Measurements from ENCODE around the gene GPC6.
"Not testable (repeated sequence)": the region's sequence is repeated elsewhere in the genome, so short reads cannot be mapped to it uniquely, and the experiment has no call there.

Gene GPC6

GRCh38 chr13:93200626-93201025 is 26.0 kb upstream of the GPC6 start:
- no peak for TF ChIP-seq CTCF (conservative IDR thresholded peaks at IDR 0.05)
- H3K27ac ChIP-seq: peak overlapping the region; percentile 63; the same call in 1 of the 2 replicates

- no peak for TF ChIP-seq CTCF (conservative IDR thresholded peaks at IDR 0.05)
- H3K27ac ChIP-seq: peak overlapping the region; percentile 63
Measured at GRCh38 chr13:93201992-93202558, 24.5 kb upstream of the GPC6 start.

GRCh38 chr13:93206778-93207392 is 19.7 kb upstream of the GPC6 start:
- not testable (repeated sequence) for H3K27ac ChIP-seq

- TF ChIP-seq CTCF (conservative IDR thresholded peaks at IDR 0.05): no peak
- H3K27ac ChIP-seq: no peak overlapping the region
Measured at GRCh38 chr13:93216122-93216521, 10.5 kb upstream of the GPC6 start.

- no peak overlapping the region for H3K27ac ChIP-seq
- TF ChIP-seq CTCF (conservative IDR thresholded peaks at IDR 0.05): no peak
Measured at GRCh38 chr13:93217721-93218261, 8.8 kb upstream of the GPC6 start.

GRCh38 chr13:93218583-93218982 is 8.0 kb upstream of the GPC6 start:
- TF ChIP-seq CTCF (conservative IDR thresholded peaks at IDR 0.05): no peak
- no peak overlapping the region for H3K27ac ChIP-seq

GRCh38 chr13:93220073-93220472 is 6.5 kb upstream of the GPC6 start:
- no peak overlapping the region; the same call in 1 of the 2 replicates for H3K27ac ChIP-seq

More at GRCh38 chr13:93220073-93220472, 6.5 kb upstream of the GPC6 start:
- TF ChIP-seq CTCF (conservative IDR thresholded peaks at IDR 0.05): no peak
